GM11168 (cell line): ENCODE results near the gene ASB13.
"Not testable (repeated sequence)": the region's sequence is repeated elsewhere in the genome, so short reads cannot be mapped to it uniquely, and the experiment has no call there.

Experiments used
- in situ Hi-C: fragments of 300-500 bp; cut with MboI; formaldehyde crosslinking; loops from one replicate; pipeline ENCODE4 v1.12.0; 2022; ENCODE audit warnings: low sequenced_read_pairs; ENCODE audit not compliant: unreplicated experiment

The ASB13 gene

DNA sequence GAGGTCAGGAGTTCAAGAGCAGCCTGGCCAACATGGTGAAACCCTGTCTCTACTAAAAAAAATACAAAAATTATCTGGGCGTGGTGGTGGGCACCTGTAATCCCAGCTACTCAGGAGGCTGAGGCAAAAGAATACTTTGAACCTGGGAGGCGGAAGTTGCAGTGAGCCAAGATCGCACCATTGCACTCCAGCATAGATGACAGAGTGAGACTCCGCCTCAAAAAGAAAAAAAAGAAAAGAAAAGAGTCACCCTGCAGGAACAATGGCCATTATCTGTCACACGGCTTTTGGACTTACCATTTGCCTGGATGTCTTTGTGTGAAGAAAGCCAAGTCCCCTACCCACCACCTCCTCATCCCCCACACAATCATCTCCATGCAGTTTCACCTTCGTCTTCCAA, 73.0 kb downstream of the ASB13 start:
- in situ Hi-C loops: not testable (repeated sequence)

DNA sequence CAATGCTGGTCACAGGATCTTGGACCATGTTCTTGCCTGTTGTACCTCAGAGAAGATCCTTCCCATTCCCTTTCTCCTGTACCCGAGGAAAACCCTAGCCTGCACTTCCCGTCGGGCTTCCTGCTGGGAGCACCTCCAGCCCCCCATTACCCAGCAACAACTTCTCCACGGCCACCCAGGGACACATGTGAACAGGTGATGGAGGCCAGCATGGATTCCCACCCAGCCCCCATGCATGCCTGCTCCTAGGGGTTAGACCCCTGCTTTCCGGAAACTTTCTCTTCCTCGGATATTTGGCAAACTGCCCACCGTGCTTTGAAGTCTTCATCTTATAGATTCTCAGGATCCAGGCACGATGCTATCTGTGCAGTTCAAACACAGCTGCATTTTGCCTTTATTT, 74.3 kb downstream of the ASB13 start:
- in situ Hi-C loops: no loop called here

DNA sequence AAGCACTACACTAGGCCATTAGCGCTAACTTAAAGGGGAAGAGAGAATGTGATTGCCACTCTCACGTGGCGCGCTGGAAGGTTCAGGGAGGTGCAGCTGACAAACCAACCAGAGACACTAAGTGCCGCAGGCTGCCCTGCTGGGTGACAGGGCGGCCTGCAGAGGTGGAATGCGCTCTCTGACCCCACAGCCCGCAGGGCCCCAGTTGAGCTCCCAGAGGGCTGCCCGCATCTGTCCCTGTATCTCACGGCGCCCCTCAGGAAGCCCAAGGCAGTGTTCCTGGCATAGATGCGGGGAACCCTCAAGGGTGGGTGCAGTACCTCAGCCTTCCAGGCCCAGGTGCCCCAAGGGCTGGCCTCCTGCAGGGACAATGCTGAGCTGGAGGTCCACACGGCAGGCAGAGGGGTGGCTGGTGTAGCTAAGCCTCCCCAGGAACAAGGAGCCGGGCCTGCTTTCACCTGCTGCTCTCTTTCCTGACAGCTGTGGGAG, 75.0 kb downstream of the ASB13 start:
- in situ Hi-C loops: no loop called here

GRCh38 chr10:5590816-5591215, 75.6 kb downstream of the ASB13 start:
- in situ Hi-C loops: no loop called here

- in situ Hi-C loops: no loop called here
These were observed 76.5 kb downstream of the ASB13 start for GRCh38 chr10:5589661-5590511.

DNA sequence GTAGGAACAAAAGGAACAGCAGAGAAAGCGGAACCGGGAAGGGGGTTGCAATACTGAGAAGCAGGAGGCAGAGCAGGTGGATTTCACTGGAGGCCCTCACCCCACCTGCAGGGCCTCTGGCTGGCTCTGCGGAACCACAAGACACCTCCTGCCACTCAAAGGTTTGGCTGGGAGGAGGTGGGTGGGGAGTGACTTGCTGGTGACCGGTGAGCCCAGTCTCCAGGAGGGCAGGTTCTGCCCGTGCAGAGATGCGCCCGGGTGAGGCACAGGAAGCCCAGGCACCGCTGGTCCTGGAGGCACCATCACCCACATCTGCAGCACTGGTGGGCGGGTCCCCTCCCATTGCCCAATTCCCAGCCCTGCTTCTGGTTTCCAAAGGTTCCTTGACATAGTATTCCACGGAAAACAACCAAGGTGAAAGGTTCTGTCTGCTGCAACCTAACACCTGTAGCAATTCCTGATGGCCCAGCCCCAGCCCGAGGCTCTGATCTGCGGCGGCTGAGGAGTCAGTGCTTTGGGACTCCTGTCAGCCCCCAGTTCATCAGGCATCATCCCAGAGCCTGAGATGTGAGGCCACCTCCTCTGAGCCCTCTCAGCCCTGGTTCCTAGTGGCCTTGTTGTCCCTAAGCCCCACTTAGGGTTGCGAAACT, 77.3 kb downstream of the ASB13 start:
- in situ Hi-C loops: no loop called here
